Epithelial cell of proximal tubule (primary cell): ENCODE measurements around the gene PRKCI. TPM values are rescaled to one million over a fixed set of nuclear protein-coding genes. Genes with fewer than 3 reads are reported as not detected.
"Not testable (repeated sequence)": the region's sequence is repeated elsewhere in the genome, so short reads cannot be mapped to it uniquely, and the experiment has no call there.

Experiments
- DNase-seq: peaks from one replicate; pipeline ENCODE4 v3.0.0-alpha.2; 2011; ENCODE audit warnings: low read depth
- H3K4me3 ChIP-seq: 2 replicates; pipeline ENCODE4 v1.5.1; 2011; ENCODE audit warnings: low read depth, mild to moderate bottlenecking, low read length
- CTCF ChIP-seq: conservative IDR thresholded peaks from 2 replicates; pipeline ENCODE4 v1.5.1; 2012; ENCODE audit warnings: low read depth, mild to moderate bottlenecking, low read length
- total RNA-seq: library from RNA; depleted of rRNA; stranded (reverse); fragments of >200 nt; gene quantifications from 2 replicates; pipeline ENCODE4 v1.2.3, GENCODE V29; 2015

PRKCI gene
- total RNA-seq, 1 donor from 2014 or later, result 48.6 TPM

GRCh38 chr3:170323331-170323730 is 101.1 kb downstream of the PRKCI start:
- H3K4me3 ChIP-seq, result no peak overlapping the region
- no peak for DNase-seq
- TF ChIP-seq CTCF, result no peak

- TF ChIP-seq CTCF, result no peak
- DNase-seq, result no peak
- no peak overlapping the region for H3K4me3 ChIP-seq
Measured at GRCh38 chr3:170324962-170325361, 102.7 kb downstream of the PRKCI start.

- DNase-seq, result no peak
- no peak overlapping the region for H3K4me3 ChIP-seq
- TF ChIP-seq CTCF, result no peak
Measured at GRCh38 chr3:170327040-170327808, 105.0 kb downstream of the PRKCI start.

- H3K4me3 ChIP-seq, DNase-seq: not testable (repeated sequence)
Measured at GRCh38 chr3:170327868-170328548, 105.8 kb downstream of the PRKCI start.

GRCh38 chr3:170330366-170330765 is 108.1 kb downstream of the PRKCI start:
- no peak overlapping the region for H3K4me3 ChIP-seq
- no peak for TF ChIP-seq CTCF
- no peak for DNase-seq

GRCh38 chr3:170331143-170331542 is 108.9 kb downstream of the PRKCI start:
- no peak for TF ChIP-seq CTCF
- H3K4me3 ChIP-seq, result no peak overlapping the region
- DNase-seq, result no peak

GRCh38 chr3:170337420-170337819 is 115.2 kb downstream of the PRKCI start:
- H3K4me3 ChIP-seq, result no peak overlapping the region
- TF ChIP-seq CTCF, result no peak
- DNase-seq, result no peak
